Spleen (tissue), 7 donors: ENCODE data around the gene RNASEH2B.

Source experiments
- CTCF ChIP-seq, 11 experiments: fragments of 200-600 bp in 7 of 11; fragments of 450-650 bp in 4 of 11; sonication (generic) in 4 of 11; IDR thresholded peaks in 8 of 11; conservative IDR thresholded peaks in 3 of 11; 1 replicate in 7 of 11; 2 replicates in 4 of 11; pipeline versions ENCODE4 v1.4.0 to v1.8.0; 2016 to 2021; ENCODE audit warnings: antibody characterized with exemption in 11 of 11, inconsistent platforms in 4 of 11, mild to moderate bottlenecking in 1 of 11
- POLR2A ChIP-seq, 3 donors: fragments of 450-650 bp; IDR thresholded peaks; one replicate each; pipeline ENCODE4 v1.5.1; 2017; ENCODE audit warnings: antibody characterized with exemption in 3 of 3, mild to moderate bottlenecking in 1 of 3
- POLR2AphosphoS5 ChIP-seq, 3 donors: sonication (generic); formaldehyde crosslinking; IDR thresholded peaks; one replicate each; pipeline ENCODE4 v1.5.1; 2017; ENCODE audit warnings: antibody characterized with exemption in 3 of 3
- donor health status: DM: no; HTN: no; CAD: no; lungs with moderate emphysema.
- donor health status: DM: no; HTN: no; CAD: no.
- donor health status: DM: no; HTN: no; CAD: no.

- TF ChIP-seq POLR2A (IDR thresholded peaks at IDR 0.05): no peak
- TF ChIP-seq POLR2AphosphoS5 (IDR thresholded peaks at IDR 0.05): no peak
- no peak for TF ChIP-seq CTCF (IDR thresholded peaks at IDR 0.05 in 8 of 11, conservative IDR thresholded peaks at IDR 0.05 in 3 of 11)
These were observed 18.1 kb downstream of the RNASEH2B start for GRCh38 chr13:50927701-50928100.
